HepG2 (cell line): ENCODE results near the gene EXOC7. TPM values are rescaled to one million over a fixed set of nuclear protein-coding genes. Genes with fewer than 3 reads are reported as not detected.

ENCODE experiments used
- ELK4 ChIP-seq: sonication (generic); formaldehyde crosslinking; IDR thresholded peaks from 2 replicates; pipeline ENCODE4 v1.9.0; 2021; ENCODE audit warnings: missing genetic modification reagents, borderline replicate concordance
- FUBP1 ChIP-seq: sonication (generic); formaldehyde crosslinking; IDR thresholded peaks from 2 replicates; pipeline ENCODE4 v1.5.1; 2020; ENCODE audit warnings: missing genetic modification reagents, mild to moderate bottlenecking, borderline replicate concordance
- KDM3A ChIP-seq: IDR thresholded peaks from 2 replicates; pipeline ENCODE4 v1.6.1; 2018; ENCODE audit warnings: low read depth, missing compliant biosample characterization
- KLF16 ChIP-seq, 2 experiments: sonication (generic) in 1 of 2; formaldehyde crosslinking in 1 of 2; IDR thresholded peaks; 2 replicates each; pipeline versions ENCODE4 v1.6.1 to v1.8.0; 2016 to 2023; ENCODE audit warnings: missing genetic modification reagents in 2 of 2, missing compliant biosample characterization in 1 of 2
- NAIF1 ChIP-seq: sonication (generic); formaldehyde crosslinking; IDR thresholded peaks from 2 replicates; pipeline ENCODE4 v1.5.0; 2020; ENCODE audit warnings: mild to moderate bottlenecking, missing genetic modification reagents, borderline replicate concordance
- NCOR1 ChIP-seq: fragments of 200-600 bp; sonication (generic); IDR thresholded peaks from 2 replicates; pipeline ENCODE4 v1.7.0; 2017; ENCODE audit warnings: antibody characterized with exemption, low read length, borderline replicate concordance
- NFATC3 ChIP-seq: sonication (generic); formaldehyde crosslinking; IDR thresholded peaks from 2 replicates; pipeline ENCODE4 v1.5.1; 2020; ENCODE audit warnings: mild to moderate bottlenecking, missing genetic modification reagents
- PRDM15 ChIP-seq: sonication (generic); formaldehyde crosslinking; IDR thresholded peaks from 2 replicates; pipeline ENCODE4 v1.4.0; 2020; ENCODE audit warnings: missing genetic modification reagents
- ZBED4 ChIP-seq: sonication (generic); formaldehyde crosslinking; IDR thresholded peaks from 2 replicates; pipeline ENCODE4 v1.4.0; 2020; ENCODE audit warnings: missing genetic modification reagents, borderline replicate concordance
- ZBTB7A ChIP-seq: sonication (generic); formaldehyde crosslinking; IDR thresholded peaks from 2 replicates; pipeline ENCODE4 v1.8.0; 2022; ENCODE audit warnings: mild to moderate bottlenecking, missing genetic modification reagents
- ZNF512B ChIP-seq: sonication (generic); formaldehyde crosslinking; IDR thresholded peaks from 2 replicates; pipeline ENCODE4 v1.5.1; 2020; ENCODE audit warnings: missing genetic modification reagents, mild to moderate bottlenecking, borderline replicate concordance
- ZNF629 ChIP-seq: sonication (generic); formaldehyde crosslinking; conservative IDR thresholded peaks from 2 replicates; pipeline ENCODE4 v1.5.0; 2020; ENCODE audit warnings: missing genetic modification reagents
- ZNF703 ChIP-seq: sonication (generic); formaldehyde crosslinking; IDR thresholded peaks from 2 replicates; pipeline ENCODE4 v1.5.1; 2020; ENCODE audit warnings: missing genetic modification reagents, mild to moderate bottlenecking, moderate library complexity, borderline replicate concordance
- ZNF761 ChIP-seq: sonication (generic); formaldehyde crosslinking; conservative IDR thresholded peaks from 2 replicates; pipeline ENCODE4 v1.4.0; 2020; ENCODE audit warnings: mild to moderate bottlenecking, missing genetic modification reagents
- ZNF766 ChIP-seq: sonication (generic); formaldehyde crosslinking; IDR thresholded peaks from 2 replicates; pipeline ENCODE4 v1.5.0; 2020; ENCODE audit warnings: missing genetic modification reagents, borderline replicate concordance
- polyA plus RNA-seq, 8 experiments: library from polyadenylated mRNA; depleted of rRNA in 3 of 8; stranded (reverse) in 7 of 8; unstranded in 1 of 8; fragments of >200 nt; fragmentation: Illumina TruSeq in 4 of 8; extraction: Trizol in 4 of 8; gene quantifications; 2 replicates each; pipeline versions ENCODE4 v1.2.1 to v1.2.3, GENCODE V29; 2011 to 2016; ENCODE audit warnings: low read depth in 4 of 8, missing spikeins in 1 of 8, mixed read lengths in 1 of 8; ENCODE audit not compliant: insufficient read depth in 1 of 8
- total RNA-seq, 5 experiments: library from RNA; depleted of rRNA; stranded (reverse); fragments of >200 nt; fragmentation: Illumina TruSeq; extraction: Trizol; gene quantifications; 2 replicates each; pipeline ENCODE4 v1.2.3, GENCODE V29; 2016; ENCODE audit warnings: low read depth in 1 of 5

Gene EXOC7
- total and polyA plus RNA-seq, 2 of the 13 experiments (the other 11 are each of a cell fraction or from before 2014, with no cell fraction given) = 86.9 to 116 TPM

- TF ChIP-seq ZNF512B (CRISPR knock-in tag) = no peak
- TF ChIP-seq NCOR1 = no peak
- no peak for TF ChIP-seq NAIF1
- no peak for TF ChIP-seq ZNF629 (CRISPR knock-in tag)
- TF ChIP-seq KDM3A (CRISPR knock-in tag) = 0 out of 2 replicates have a peak, but pooled peaks have one; percentile 2
- peak; percentile 16; the same call in 1 of the 2 replicates for TF ChIP-seq ZBTB7A (CRISPR knock-in tag)
- TF ChIP-seq ELK4 (CRISPR knock-in tag) = no peak
- peak in 1 of 2 experiments; percentile 4; a peak in 1 of 4 replicates for TF ChIP-seq KLF16 (CRISPR knock-in tag; IDR thresholded peaks at IDR 0.05)
- TF ChIP-seq ZNF703 (CRISPR knock-in tag) = no peak
- no peak for TF ChIP-seq FUBP1 (CRISPR knock-in tag)
- 0 out of 2 replicates have a peak, but pooled peaks have one; percentile 20 for TF ChIP-seq ZNF761 (CRISPR knock-in tag)
- TF ChIP-seq ZBED4 (CRISPR knock-in tag) = 0 out of 2 replicates have a peak, but pooled peaks have one; percentile 1
- no peak for TF ChIP-seq PRDM15 (CRISPR knock-in tag)
- 0 out of 2 replicates have a peak, but pooled peaks have one; percentile 1 for TF ChIP-seq NFATC3
- no peak for TF ChIP-seq ZNF766 (CRISPR knock-in tag)
Measured at GRCh38 chr17:76032780-76033108, 70.8 kb downstream of the EXOC7 start (continued).
